ENCODE measurements around the gene SH2D3C.

DNA sequence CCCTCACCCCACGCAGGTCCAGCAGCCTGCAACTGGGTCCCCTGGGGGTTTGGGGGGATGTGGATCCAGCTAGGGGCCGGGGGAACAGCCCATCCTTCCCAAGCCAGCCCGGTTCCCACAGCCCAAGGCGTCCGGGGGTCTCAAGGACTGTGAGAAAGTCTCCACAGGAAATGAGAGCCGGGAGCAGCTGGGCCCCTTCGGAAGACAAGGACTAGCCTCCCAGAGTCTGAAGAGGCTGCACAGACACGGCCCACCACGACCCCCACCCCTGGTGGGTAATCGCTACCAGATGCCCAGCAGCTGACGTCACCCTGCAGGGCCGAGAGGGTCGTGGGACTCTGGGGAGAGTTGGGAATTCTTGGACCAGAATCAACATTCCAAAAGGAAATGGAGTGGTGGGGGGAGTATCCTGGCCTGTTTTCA lies 10.5 kb downstream of the SH2D3C start:
- TF ChIP-seq, protein P1, sequence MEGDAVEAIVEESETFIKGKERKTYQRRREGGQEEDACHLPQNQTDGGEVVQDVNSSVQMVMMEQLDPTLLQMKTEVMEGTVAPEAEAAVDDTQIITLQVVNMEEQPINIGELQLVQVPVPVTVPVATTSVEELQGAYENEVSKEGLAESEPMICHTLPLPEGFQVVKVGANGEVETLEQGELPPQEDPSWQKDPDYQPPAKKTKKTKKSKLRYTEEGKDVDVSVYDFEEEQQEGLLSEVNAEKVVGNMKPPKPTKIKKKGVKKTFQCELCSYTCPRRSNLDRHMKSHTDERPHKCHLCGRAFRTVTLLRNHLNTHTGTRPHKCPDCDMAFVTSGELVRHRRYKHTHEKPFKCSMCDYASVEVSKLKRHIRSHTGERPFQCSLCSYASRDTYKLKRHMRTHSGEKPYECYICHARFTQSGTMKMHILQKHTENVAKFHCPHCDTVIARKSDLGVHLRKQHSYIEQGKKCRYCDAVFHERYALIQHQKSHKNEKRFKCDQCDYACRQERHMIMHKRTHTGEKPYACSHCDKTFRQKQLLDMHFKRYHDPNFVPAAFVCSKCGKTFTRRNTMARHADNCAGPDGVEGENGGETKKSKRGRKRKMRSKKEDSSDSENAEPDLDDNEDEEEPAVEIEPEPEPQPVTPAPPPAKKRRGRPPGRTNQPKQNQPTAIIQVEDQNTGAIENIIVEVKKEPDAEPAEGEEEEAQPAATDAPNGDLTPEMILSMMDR (IDR thresholded peaks at IDR 0.05; ENCODE audit: low read length): no peak
- no peak for TF ChIP-seq EZH2 (IDR thresholded peaks at IDR 0.05; ENCODE audit: borderline replicate concordance, low read length)

Data from OCI-LY1 (cell line).